NOMO-1 treated with DMSO at 0.1 percent for 48 hours (cell line): Measurements from ENCODE around the gene COL18A1.

Experiments used
- DNase-seq: peaks from one replicate; lab custom pipeline; 2025; ENCODE audit not compliant: unreplicated experiment; lab: John Stamatoyannopoulos, UW

The COL18A1 gene

GRCh38 chr21:45465611-45466329, 60.8 kb downstream of the COL18A1 start:
- DNase-seq = no peak

- DNase-seq = no peak
Measured at GRCh38 chr21:45466330-45467220, 61.6 kb downstream of the COL18A1 start.

GRCh38 chr21:45467221-45467779, 62.3 kb downstream of the COL18A1 start:
- DNase-seq = no peak

- no peak for DNase-seq
Measured at GRCh38 chr21:45468051-45468970, 63.3 kb downstream of the COL18A1 start.

- no peak for DNase-seq
Measured at GRCh38 chr21:45468971-45469272, 64.0 kb downstream of the COL18A1 start.

- DNase-seq = no peak
Measured at GRCh38 chr21:45469273-45470086, 64.5 kb downstream of the COL18A1 start.

GRCh38 chr21:45470087-45470515, 65.1 kb downstream of the COL18A1 start:
- no peak for DNase-seq

- no peak for DNase-seq
Measured at GRCh38 chr21:45470773-45471524, 66.0 kb downstream of the COL18A1 start.

GRCh38 chr21:45471525-45472221, 66.7 kb downstream of the COL18A1 start:
- no peak for DNase-seq

GRCh38 chr21:45472445-45473365, 67.7 kb downstream of the COL18A1 start:
- no peak for DNase-seq

GRCh38 chr21:45473496-45474322, 68.7 kb downstream of the COL18A1 start:
- DNase-seq = no peak

- no peak for DNase-seq
Measured at GRCh38 chr21:45474323-45474950, 69.5 kb downstream of the COL18A1 start.

- no peak for DNase-seq
Measured at GRCh38 chr21:45475004-45475685, 70.2 kb downstream of the COL18A1 start.

GRCh38 chr21:45475797-45476570, 71.0 kb downstream of the COL18A1 start:
- DNase-seq = no peak

GRCh38 chr21:45476582-45476981, 71.6 kb downstream of the COL18A1 start:
- no peak for DNase-seq
